Neural cell (in vitro differentiated cells): ENCODE measurements around the gene ANKRD31. TPM values are rescaled to one million over a fixed set of nuclear protein-coding genes. Genes with fewer than 3 reads are reported as not detected.
"Not testable (repeated sequence)": the region's sequence is repeated elsewhere in the genome, so short reads cannot be mapped to it uniquely, and the experiment has no call there.

ENCODE experiments used
- H2AFZ ChIP-seq: fragments of 200-600, 300-800 bp; sonication (generic), shearing (Covaris generic); 2 replicates; pipeline ENCODE4 v1.6.0; 2014; ENCODE audit warnings: low read depth, mild to moderate bottlenecking, antibody characterized with exemption, low read length, moderate library complexity
- H3F3A ChIP-seq: fragments of 200-600 bp; shearing (Covaris generic); 2 replicates; pipeline ENCODE4 v1.6.1; 2016; ENCODE audit warnings: mild to moderate bottlenecking, moderate library complexity, mixed read lengths, antibody characterized with exemption, low read length; ENCODE audit not compliant: insufficient read depth, poor library complexity, severe bottlenecking
- H3K27ac ChIP-seq: fragments of 200-600, 300-800 bp; sonication (generic), shearing (Covaris generic); 2 replicates; pipeline ENCODE4 v1.5.1; 2014; ENCODE audit warnings: mild to moderate bottlenecking, low read length, moderate library complexity
- H3K27me3 ChIP-seq: fragments of 300-800, 200-600 bp; sonication (generic), shearing (Covaris generic); 2 replicates; pipeline ENCODE4 v1.6.0; 2014; ENCODE audit warnings: mild to moderate bottlenecking, low read depth, low read length, moderate library complexity; ENCODE audit not compliant: insufficient read depth
- H3K36me3 ChIP-seq: fragments of 300-800, 200-600 bp; sonication (generic), shearing (Covaris generic); 2 replicates; pipeline ENCODE4 v1.5.1; 2014; ENCODE audit warnings: mild to moderate bottlenecking, antibody characterized with exemption, low read length, moderate library complexity; ENCODE audit not compliant: insufficient read depth
- H3K4me2 ChIP-seq: fragments of 300-800, 200-600 bp; sonication (generic), shearing (Covaris generic); 2 replicates; pipeline ENCODE4 v1.6.0; 2014; ENCODE audit warnings: mild to moderate bottlenecking, low read length
- H3K4me3 ChIP-seq: fragments of 300-800, 200-600 bp; sonication (generic), shearing (Covaris generic); 2 replicates; pipeline ENCODE4 v1.5.1; 2014; ENCODE audit warnings: mild to moderate bottlenecking, low read length, moderate library complexity
- H3K79me2 ChIP-seq: fragments of 200-600 bp; shearing (Covaris generic); replicated peaks from 2 replicates; pipeline ENCODE4 v1.6.0; 2014; ENCODE audit warnings: mild to moderate bottlenecking, low read length, moderate library complexity; ENCODE audit not compliant: insufficient read depth
- H3K9ac ChIP-seq: fragments of 300-800, 200-600 bp; sonication (generic), shearing (Covaris generic); 2 replicates; pipeline ENCODE4 v1.6.1; 2016; ENCODE audit warnings: mild to moderate bottlenecking, low read length, mixed read lengths
- H3K9me2 ChIP-seq: fragments of 200-600 bp; shearing (Covaris generic); 2 replicates; pipeline ENCODE4 v1.6.1; 2016; ENCODE audit warnings: mild to moderate bottlenecking, low read length, mixed read lengths; ENCODE audit not compliant: insufficient read depth
- H3K9me3 ChIP-seq: fragments of 200-600, 300-800 bp; sonication (generic), shearing (Covaris generic); 2 replicates; pipeline ENCODE4 v1.6.1; 2016; ENCODE audit warnings: mild to moderate bottlenecking, mixed run types, low read length, moderate library complexity, mixed read lengths
- H4K20me1 ChIP-seq: fragments of 200-600 bp; shearing (Covaris generic); 2 replicates; pipeline ENCODE4 v1.6.1; 2016; ENCODE audit warnings: mild to moderate bottlenecking, mixed run types; ENCODE audit not compliant: insufficient read depth
- CTCF ChIP-seq: fragments of 450-650 bp; IDR thresholded peaks from 2 replicates; pipeline ENCODE4 v1.5.1; 2014; ENCODE audit warnings: antibody characterized with exemption, mild to moderate bottlenecking, moderate library complexity; ENCODE audit not compliant: poor library complexity, severe bottlenecking
- MXI1 ChIP-seq: fragments of 450-650 bp; conservative IDR thresholded peaks from 2 replicates; pipeline ENCODE4 v1.6.1; 2014; ENCODE audit warnings: antibody characterized with exemption, mild to moderate bottlenecking; ENCODE audit not compliant: poor library complexity, severe bottlenecking
- POLR2AphosphoS5 ChIP-seq: IDR thresholded peaks from 2 replicates; pipeline ENCODE4 v1.6.1; 2012
- SMC3 ChIP-seq: fragments of 450-650 bp; conservative IDR thresholded peaks from 2 replicates; pipeline ENCODE4 v1.6.1; 2014; ENCODE audit warnings: antibody characterized with exemption, mild to moderate bottlenecking, moderate library complexity; ENCODE audit not compliant: poor library complexity
- polyA plus RNA-seq: library from polyadenylated mRNA; depleted of rRNA; stranded (reverse); fragments of >200 nt; gene quantifications from 2 replicates; pipeline ENCODE4 v1.2.3, GENCODE V29; 2014

The ANKRD31 gene
- polyA plus RNA-seq, 1 donor from 2014 or later = 0.62 TPM

GRCh38 chr5:75185763-75186162, 50.9 kb downstream of the ANKRD31 start:
- no peaks in the 10 kb centered on the region for H3K27me3 ChIP-seq
- no peak overlapping the region for H3K9ac ChIP-seq
- no peak overlapping the region for H3K4me2 ChIP-seq
- no peaks in the 10 kb centered on the region for H3K9me2 ChIP-seq
- no peaks in the 10 kb centered on the region for H4K20me1 ChIP-seq
- no peaks in the 10 kb centered on the region for H3K79me2 ChIP-seq
- no peak overlapping the region for H2AFZ ChIP-seq
- H3K4me3 ChIP-seq = no peak overlapping the region
- no peaks in the 10 kb centered on the region for H3F3A ChIP-seq
- no peaks in the 10 kb centered on the region for H3K36me3 ChIP-seq
- TF ChIP-seq SMC3 (no peak), POLR2AphosphoS5 (no peak)
- H3K9me3 ChIP-seq = no peaks in the 10 kb centered on the region
- H3K27ac ChIP-seq = no peak overlapping the region

- H3K9me3 ChIP-seq, H3K27me3 ChIP-seq, H3K9ac ChIP-seq, H3K4me3 ChIP-seq, H3K27ac ChIP-seq, H2AFZ ChIP-seq, H3K79me2 ChIP-seq, H4K20me1 ChIP-seq, H3K4me2 ChIP-seq, H3K9me2 ChIP-seq, H3K36me3 ChIP-seq, H3F3A ChIP-seq: not testable (repeated sequence)
Observed at GRCh38 chr5:75176009-75176408, 60.7 kb downstream of the ANKRD31 start.

GRCh38 chr5:75174872-75175271, 61.8 kb downstream of the ANKRD31 start:
- not testable (repeated sequence) for H4K20me1 ChIP-seq

GRCh38 chr5:75169516-75169915, 67.2 kb downstream of the ANKRD31 start:
- Histone ChIP-seq H2AFZ (no peak overlapping the region), H3K36me3 (no peaks in the 10 kb centered on the region), H4K20me1 (no peaks in the 10 kb centered on the region), H3K79me2 (no peaks in the 10 kb centered on the region), H3K27me3 (no peaks in the 10 kb centered on the region), H3K4me3 (no peak overlapping the region), H3K27ac (no peak overlapping the region), H3F3A (no peaks in the 10 kb centered on the region), H3K9me2 (no peaks in the 10 kb centered on the region), H3K9me3 (no peaks in the 10 kb centered on the region), H3K4me2 (no peak overlapping the region), H3K9ac (no peak overlapping the region)
- TF ChIP-seq MXI1 = no peak
- no peak for TF ChIP-seq POLR2AphosphoS5
- no peak for TF ChIP-seq CTCF

More at GRCh38 chr5:75174872-75175271, 61.8 kb downstream of the ANKRD31 start:
- H3K27me3 ChIP-seq, H3K36me3 ChIP-seq, H3F3A ChIP-seq, H3K9me2 ChIP-seq, H3K27ac ChIP-seq, H3K4me3 ChIP-seq, H2AFZ ChIP-seq, H3K79me2 ChIP-seq, H3K9me3 ChIP-seq, H3K9ac ChIP-seq, H3K4me2 ChIP-seq: not testable (repeated sequence)
